H1 (cell line): ENCODE data around the gene CNOT9.

Source experiments
- ATF2 ChIP-seq: IDR thresholded peaks from 2 replicates; pipeline ENCODE4 v1.6.1; 2012; ENCODE audit warnings: low read length, inconsistent platforms
- ATF3 ChIP-seq: IDR thresholded peaks from 2 replicates; pipeline ENCODE4 v1.6.1; 2011; ENCODE audit warnings: low read depth, mild to moderate bottlenecking, low read length; ENCODE audit not compliant: insufficient read depth
- CEBPB ChIP-seq: IDR thresholded peaks from 2 replicates; pipeline ENCODE4 v1.6.1; 2012; ENCODE audit warnings: low read depth, low read length
- CTCF ChIP-seq, 3 experiments: IDR thresholded peaks; 1 replicate in 2 of 3; 2 replicates in 1 of 3; pipeline versions ENCODE4 v1.5.1 to v1.6.1; 2011; ENCODE audit warnings: low read length in 3 of 3, mild to moderate bottlenecking in 3 of 3, inconsistent platforms in 2 of 3, low read depth in 1 of 3, moderate library complexity in 1 of 3; ENCODE audit not compliant: insufficient read depth in 1 of 3; ENCODE audit errors: control extremely low read depth in 1 of 3
- EGR1 ChIP-seq: IDR thresholded peaks from 2 replicates; pipeline ENCODE4 v1.6.1; 2011; ENCODE audit warnings: low read depth, low read length, borderline replicate concordance
- EP300 ChIP-seq, 2 experiments: IDR thresholded peaks; 1 replicate in 1 of 2; 2 replicates in 1 of 2; pipeline ENCODE4 v1.6.1; 2011 to 2012; ENCODE audit warnings: low read depth in 2 of 2, low read length in 2 of 2, mild to moderate bottlenecking in 2 of 2, borderline replicate concordance in 1 of 2, inconsistent platforms in 1 of 2, moderate library complexity in 1 of 2
- EZH2 ChIP-seq: fragments of 200-600 bp; sonication (generic); IDR thresholded peaks from 2 replicates; pipeline ENCODE4 v1.7.1; 2012; ENCODE audit warnings: low read depth, mild to moderate bottlenecking, moderate library complexity, low read length, inconsistent platforms; ENCODE audit not compliant: severe bottlenecking
- KDM1A ChIP-seq: fragments of 200-600, 300-600 bp; sonication (generic); IDR thresholded peaks from 2 replicates; pipeline ENCODE4 v1.7.1; 2016; ENCODE audit warnings: mild to moderate bottlenecking, low read length, borderline replicate concordance
- MAX ChIP-seq: IDR thresholded peaks from 2 replicates; pipeline ENCODE4 v1.6.1; 2012; ENCODE audit warnings: inconsistent platforms
- POLR2A ChIP-seq, 2 experiments: IDR thresholded peaks; 1 replicate in 1 of 2; 2 replicates in 1 of 2; pipeline ENCODE4 v1.6.1; 2011; ENCODE audit warnings: low read depth in 2 of 2, low read length in 2 of 2, mild to moderate bottlenecking in 2 of 2; ENCODE audit errors: control extremely low read depth in 1 of 2
- POU5F1 ChIP-seq: IDR thresholded peaks from 2 replicates; pipeline ENCODE4 v1.6.1; 2011; ENCODE audit warnings: low read depth, mild to moderate bottlenecking, low read length, moderate library complexity
- RNF2 ChIP-seq: fragments of 200-900, 300-1000 bp; sonication (generic); IDR thresholded peaks from 2 replicates; pipeline ENCODE4 v1.7.1; 2016; ENCODE audit warnings: borderline replicate concordance, low read depth, mild to moderate bottlenecking, antibody characterized with exemption, low read length; ENCODE audit not compliant: poor library complexity, severe bottlenecking; ENCODE audit errors: missing control alignments
- TAF1 ChIP-seq: IDR thresholded peaks from 2 replicates; pipeline ENCODE4 v1.6.1; 2011; ENCODE audit warnings: mild to moderate bottlenecking, low read depth, low read length
- ZNF274 ChIP-seq: IDR thresholded peaks from 2 replicates; pipeline ENCODE4 v1.7.0; 2012; ENCODE audit warnings: low read length, borderline replicate concordance; ENCODE audit errors: extremely low read depth

GRCh38 chr2:218578272-218578877 lies 9.7 kb downstream of the CNOT9 start:
- TF ChIP-seq POU5F1 (no peak), EZH2 (no peak), MAX (no peak), ATF3 (no peak), RNF2 (no peak), TAF1 (no peak), ATF2 (no peak), CTCF (IDR thresholded peaks at IDR 0.05; ENCODE audit: control extremely low read depth in 1 of 3, insufficient read depth in 1 of 3, low read depth in 1 of 3, low read length in 3 of 3) (no peak), CEBPB (no peak), EGR1 (no peak), POLR2A (IDR thresholded peaks at IDR 0.05; ENCODE audit: control extremely low read depth in 1 of 2, low read depth in 2 of 2, low read length in 2 of 2) (no peak), ZNF274 (no peak), EP300 (IDR thresholded peaks at IDR 0.05; ENCODE audit: borderline replicate concordance in 1 of 2, low read depth in 2 of 2, low read length in 2 of 2) (no peak), KDM1A (peak; percentile 91)
